ENCODE results near the gene ODAD4. TPM values are rescaled to one million over a fixed set of nuclear protein-coding genes. Genes with fewer than 3 reads are reported as not detected.
A peak's percentile ranks its signal among the peaks of the same experiment; 100 is the strongest.

Gene ODAD4
- total and polyA plus RNA-seq, 4 donors, result 0.07 to 1.0 (median 0.23) TPM

- Histone ChIP-seq H3K27me3 (ENCODE audit: control insufficient read depth in 4 of 4, insufficient read depth in 4 of 4, low read length in 3 of 4) (no peaks in the 10 kb centered on the region), H3K27ac (ENCODE audit: low read depth in 1 of 2, low read length in 2 of 2) (peak overlapping the region; percentile 94 to 96), H3K4me3 (ENCODE audit: low read depth in 1 of 3, low read length in 3 of 3) (peak overlapping the region in 2 of 3 donors; percentile 36 to 58), H3K9ac (ENCODE audit: low read depth in 1 of 2, low read length in 2 of 2) (peak overlapping the region; percentile 24 to 41), H3K36me3 (ENCODE audit: control insufficient read depth in 4 of 4, insufficient read depth in 3 of 4, low read depth in 1 of 4, low read length in 3 of 4) (no peaks in the 10 kb centered on the region), H3K4me1 (ENCODE audit: control insufficient read depth in 4 of 4, insufficient read depth in 4 of 4, low read length in 3 of 4) (peaks cover 8 to 38% (median 25%) of the 10 kb centered on the region in 4 donors), H3K9me3 (ENCODE audit: control insufficient read depth in 4 of 4, low read length in 3 of 4) (no peaks in the 10 kb centered on the region)
- WGBS, result 6% methylated on average over 33 of the region's 33 CpGs
- TF ChIP-seq NR2F2 (IDR thresholded peaks at IDR 0.05) (peak; percentile 6), REST (IDR thresholded peaks at IDR 0.05) (peak; percentile 17), ZBTB33 (IDR thresholded peaks at IDR 0.05) (no peak)
- no peak for DNase-seq (ENCODE audit: low spot score)
Measured at GRCh38 chr17:41919165-41919817, 11.1 kb upstream of the ODAD4 start.

- 48% methylated on average over 7 of the region's 7 CpGs for WGBS
- Histone ChIP-seq H3K4me1 (ENCODE audit: control insufficient read depth in 4 of 4, insufficient read depth in 4 of 4, low read length in 3 of 4) (peaks cover 8 to 30% (median 19%) of the 10 kb centered on the region in 4 donors), H3K36me3 (ENCODE audit: control insufficient read depth in 4 of 4, insufficient read depth in 3 of 4, low read depth in 1 of 4, low read length in 3 of 4) (no peaks in the 10 kb centered on the region), H3K4me3 (ENCODE audit: low read depth in 1 of 3, low read length in 3 of 3) (no peak overlapping the region), H3K9me3 (ENCODE audit: control insufficient read depth in 4 of 4, low read length in 3 of 4) (no peaks in the 10 kb centered on the region), H3K27ac (ENCODE audit: low read depth in 1 of 2, low read length in 2 of 2) (peak overlapping the region; percentile 85 to 96), H3K9ac (ENCODE audit: low read depth in 1 of 2, low read length in 2 of 2) (peak overlapping the region; percentile 24 to 41), H3K27me3 (ENCODE audit: control insufficient read depth in 4 of 4, insufficient read depth in 4 of 4, low read length in 3 of 4) (no peaks in the 10 kb centered on the region)
- DNase-seq (ENCODE audit: low spot score), result no peak
- TF ChIP-seq TAF1 (conservative IDR thresholded peaks at IDR 0.05) (no peak), YY1 (IDR thresholded peaks at IDR 0.05) (peak; percentile 63), EGR1 (IDR thresholded peaks at IDR 0.05; ENCODE audit: low read depth in 2 of 2) (peak in 1 of 2 donors; percentile 46), HNF4G (IDR thresholded peaks at IDR 0.05) (peak; percentile 55), ATF3 (IDR thresholded peaks at IDR 0.05) (peak; percentile 82), FOXA2 (IDR thresholded peaks at IDR 0.05) (no peak), JUND (IDR thresholded peaks at IDR 0.05) (peak; percentile 89 to 97), ZBTB33 (IDR thresholded peaks at IDR 0.05) (peak; percentile 67), REST (IDR thresholded peaks at IDR 0.05) (no peak), GABPA (IDR thresholded peaks at IDR 0.05 in 1 of 2, conservative IDR thresholded peaks at IDR 0.05 in 1 of 2) (peak in 1 of 2 donors; percentile 70), NR2F2 (IDR thresholded peaks at IDR 0.05) (peak; percentile 85), FOXA1 (IDR thresholded peaks at IDR 0.05) (peak; percentile 28), MAX (IDR thresholded peaks at IDR 0.05) (peak; percentile 62), RXRA (IDR thresholded peaks at IDR 0.05) (peak; percentile 97 to 99), HNF4A (conservative IDR thresholded peaks at IDR 0.05) (peak; percentile 76 to 78), CTCF (IDR thresholded peaks at IDR 0.05; ENCODE audit: low read depth, low read length, missing input control) (no peak)
Measured at GRCh38 chr17:41919840-41920579, 10.4 kb upstream of the ODAD4 start.

Measured in liver (tissue), 9 donors.